PC-9 (cell line): ENCODE results near the gene TMEM80. TPM values are rescaled to one million over a fixed set of nuclear protein-coding genes. Genes with fewer than 3 reads are reported as not detected.

Source experiments
- BruUV-seq: library from RNA; stranded (reverse); fragments of 400-500 nt; replicated peaks from 2 replicates; lab custom pipeline; 2021; lab: Mats Ljungman, UMichigan
- CTCF ChIA-PET: fragments of 300-600 bp; sonication (Branson Sonifier 250); formaldehyde crosslinking; loops from one replicate; lab custom pipeline; 2022; ENCODE audit warnings: antibody characterized with exemption; lab: Charles Lee
- POLR2A ChIA-PET: fragments of 300-600 bp; sonication (Branson Sonifier 250); formaldehyde crosslinking; loops from one replicate; lab custom pipeline; 2022; ENCODE audit warnings: antibody characterized with exemption; ENCODE audit not compliant: unreplicated experiment; lab: Charles Lee
- DNase-seq, 2 experiments: peaks; one replicate each; pipeline versions ENCODE4 v3.0.0 to v3.0.0-alpha.2; 2015 to 2022; ENCODE audit warnings: mixed read lengths in 1 of 2
- H2AFZ ChIP-seq: fragments of 200-600 bp; sonication (generic); 2 replicates; pipeline ENCODE4 v1.8.1; 2017; ENCODE audit warnings: antibody characterized with exemption
- H3F3A ChIP-seq: fragments of 200-600 bp; sonication (generic); 2 replicates; pipeline ENCODE4 v1.8.1; 2017; ENCODE audit warnings: antibody characterized with exemption, mild to moderate bottlenecking, low read depth; ENCODE audit not compliant: insufficient read depth
- H3K27ac ChIP-seq: fragments of 200-600 bp; sonication (generic); 2 replicates; pipeline ENCODE4 v1.6.1; 2016; ENCODE audit warnings: mixed run types
- H3K27me3 ChIP-seq: fragments of 200-600 bp; sonication (generic); 2 replicates; pipeline ENCODE4 v1.6.1; 2016; ENCODE audit warnings: low read depth, mixed run types; ENCODE audit not compliant: insufficient read depth
- H3K36me3 ChIP-seq: fragments of 200-600 bp; sonication (generic); 2 replicates; pipeline ENCODE4 v1.6.1; 2016; ENCODE audit warnings: low read depth, mixed run types
- H3K4me1 ChIP-seq: fragments of 200-600 bp; sonication (generic); replicated peaks from 2 replicates; pipeline ENCODE4 v1.6.1; 2016; ENCODE audit warnings: mixed run types; ENCODE audit not compliant: insufficient read depth
- H3K4me2 ChIP-seq: fragments of 200-600 bp; sonication (generic); 2 replicates; pipeline ENCODE4 v1.6.1; 2017; ENCODE audit warnings: mixed run types
- H3K4me3 ChIP-seq: fragments of 200-600 bp; sonication (generic); 2 replicates; pipeline ENCODE4 v1.6.1; 2016; ENCODE audit warnings: mixed run types
- H3K79me2 ChIP-seq: fragments of 200-600 bp; sonication (generic); 2 replicates; pipeline ENCODE4 v1.6.1; 2017; ENCODE audit warnings: low read depth, mixed run types
- H3K9me2 ChIP-seq: fragments of 200-600 bp; sonication (generic); 2 replicates; pipeline ENCODE4 v1.8.1; 2017; ENCODE audit warnings: mild to moderate bottlenecking; ENCODE audit not compliant: insufficient read depth
- H3K9me3 ChIP-seq: fragments of 200-600 bp; sonication (generic); 2 replicates; pipeline ENCODE4 v1.8.1; 2016; ENCODE audit warnings: low read depth; ENCODE audit not compliant: insufficient read depth
- H4K20me1 ChIP-seq: fragments of 200-600 bp; sonication (generic); 2 replicates; pipeline ENCODE4 v1.8.1; 2017; ENCODE audit not compliant: insufficient read depth
- EZH2 ChIP-seq: fragments of 200-600 bp; sonication (generic); IDR thresholded peaks from 2 replicates; pipeline ENCODE4 v1.8.0; 2017; ENCODE audit warnings: antibody characterized with exemption, low read depth
- intact Hi-C: fragments of 100-400 bp; cut with micrococcal nuclease; formaldehyde crosslinking; loops from one replicate; pipeline ENCODE4 v1.10.0; 2022; ENCODE audit not compliant: unreplicated experiment
- total RNA-seq: library from RNA; stranded (reverse); gene quantifications from 2 replicates; pipeline ENCODE4 v1.2.3, GENCODE V29; 2021
- TF ChIP-seq, protein P1 (sequence below): fragments of 200-600 bp; sonication (generic); conservative IDR thresholded peaks from 2 replicates; pipeline ENCODE4 v1.6.1; 2017; ENCODE audit warnings: mixed run types, antibody characterized with exemption, mild to moderate bottlenecking, moderate library complexity

The TMEM80 gene
- total RNA-seq, 1 experiment from 2014 or later: 36.6 TPM

DNA sequence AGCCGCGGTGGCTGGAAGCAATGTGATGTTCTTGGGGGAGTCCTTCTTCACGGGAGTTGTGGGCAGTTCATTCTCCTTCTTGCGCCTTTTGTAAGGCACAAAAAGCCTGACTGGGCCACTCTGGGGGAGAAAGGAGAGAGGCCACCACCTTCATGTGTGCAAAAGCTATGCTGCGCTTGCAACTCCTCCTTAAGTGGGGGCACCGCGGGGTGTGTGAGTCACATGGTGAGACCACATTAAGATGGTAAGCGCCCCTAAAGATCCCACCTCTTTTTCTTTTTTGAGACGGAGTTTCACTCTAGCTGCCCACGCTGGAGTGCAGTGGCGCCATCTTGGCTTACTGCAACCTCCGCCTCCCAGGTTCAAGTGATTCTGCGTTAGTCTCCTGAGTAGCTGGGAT, 14.6 kb upstream of the TMEM80 start:
- Histone ChIP-seq H2AFZ (no peak overlapping the region), H3K27ac (no peak overlapping the region), H3K9me3 (no peaks in the 10 kb centered on the region), H3K4me2 (no peak overlapping the region), H3K79me2 (no peaks in the 10 kb centered on the region), H3K36me3 (no peaks in the 10 kb centered on the region), H4K20me1 (no peaks in the 10 kb centered on the region), H3K4me3 (no peak overlapping the region), H3K27me3 (no peaks in the 10 kb centered on the region), H3K9me2 (no peaks in the 10 kb centered on the region), H3F3A (no peaks in the 10 kb centered on the region), H3K4me1 (no peaks in the 10 kb centered on the region)
- TF ChIP-seq EZH2: no peak
- TF ChIP-seq, protein P1, sequence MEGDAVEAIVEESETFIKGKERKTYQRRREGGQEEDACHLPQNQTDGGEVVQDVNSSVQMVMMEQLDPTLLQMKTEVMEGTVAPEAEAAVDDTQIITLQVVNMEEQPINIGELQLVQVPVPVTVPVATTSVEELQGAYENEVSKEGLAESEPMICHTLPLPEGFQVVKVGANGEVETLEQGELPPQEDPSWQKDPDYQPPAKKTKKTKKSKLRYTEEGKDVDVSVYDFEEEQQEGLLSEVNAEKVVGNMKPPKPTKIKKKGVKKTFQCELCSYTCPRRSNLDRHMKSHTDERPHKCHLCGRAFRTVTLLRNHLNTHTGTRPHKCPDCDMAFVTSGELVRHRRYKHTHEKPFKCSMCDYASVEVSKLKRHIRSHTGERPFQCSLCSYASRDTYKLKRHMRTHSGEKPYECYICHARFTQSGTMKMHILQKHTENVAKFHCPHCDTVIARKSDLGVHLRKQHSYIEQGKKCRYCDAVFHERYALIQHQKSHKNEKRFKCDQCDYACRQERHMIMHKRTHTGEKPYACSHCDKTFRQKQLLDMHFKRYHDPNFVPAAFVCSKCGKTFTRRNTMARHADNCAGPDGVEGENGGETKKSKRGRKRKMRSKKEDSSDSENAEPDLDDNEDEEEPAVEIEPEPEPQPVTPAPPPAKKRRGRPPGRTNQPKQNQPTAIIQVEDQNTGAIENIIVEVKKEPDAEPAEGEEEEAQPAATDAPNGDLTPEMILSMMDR: no peak
- BruUV-seq: no TSS peak
- CTCF ChIA-PET: no interaction called here
- POLR2A ChIA-PET: no interaction called here
- DNase-seq: no peak
- intact Hi-C loops: no loop called here

DNA sequence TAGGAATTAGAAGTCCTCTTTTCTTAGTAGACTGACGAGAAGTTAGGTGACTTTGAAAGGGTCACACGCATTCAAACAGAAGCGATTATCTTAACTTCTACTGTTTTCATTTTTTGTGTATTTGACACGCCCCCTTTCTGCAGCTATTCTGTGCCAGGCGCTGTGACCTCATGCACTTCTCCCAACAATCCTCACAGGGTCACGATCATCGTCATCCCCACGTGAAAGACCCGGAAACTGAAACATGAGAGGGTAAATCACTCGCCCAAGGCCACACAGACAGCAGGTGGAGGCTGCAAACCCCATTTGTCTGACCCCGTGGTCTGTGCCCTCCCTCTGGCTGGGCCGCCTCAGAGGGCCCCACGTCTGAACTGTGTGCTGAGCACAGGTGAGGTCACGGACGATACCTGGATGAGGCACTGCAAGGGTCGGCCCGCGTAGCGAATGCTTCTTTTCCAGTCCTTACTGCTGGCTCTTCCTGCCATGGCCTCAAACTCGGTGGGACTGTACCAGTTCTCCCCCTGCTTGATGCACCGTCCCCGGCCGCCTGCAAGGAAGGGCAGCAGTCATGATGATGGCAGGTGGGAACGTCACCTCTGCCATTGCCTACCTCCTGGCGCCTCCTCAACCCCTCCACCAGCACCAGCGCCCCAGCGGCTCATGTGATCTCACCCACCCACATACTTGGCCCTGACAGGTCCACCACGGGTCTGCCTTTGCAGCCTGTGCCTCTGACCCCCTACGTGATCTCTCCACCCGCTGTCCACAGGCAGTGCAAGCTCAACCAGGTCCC, 9.0 kb upstream of the TMEM80 start:
- Histone ChIP-seq H2AFZ (no peak overlapping the region), H3K4me3 (no peak overlapping the region), H3K36me3 (no peaks in the 10 kb centered on the region), H3K27ac (no peak overlapping the region), H3K9me2 (no peaks in the 10 kb centered on the region), H3K4me1 (no peaks in the 10 kb centered on the region), H3K27me3 (no peaks in the 10 kb centered on the region), H3F3A (no peaks in the 10 kb centered on the region), H3K4me2 (no peak overlapping the region), H4K20me1 (peaks cover under 1% of the 10 kb centered on the region; the same call in 1 of the 2 replicates), H3K79me2 (peaks cover 8% of the 10 kb centered on the region), H3K9me3 (no peaks in the 10 kb centered on the region)
- TF ChIP-seq, protein P1: no peak
- no peak for TF ChIP-seq EZH2
- intact Hi-C loops: no loop called here
- ChIA-PET CTCF (no interaction called here), POLR2A (no interaction called here)
- BruUV-seq: no TSS peak
- no peak for DNase-seq

DNA sequence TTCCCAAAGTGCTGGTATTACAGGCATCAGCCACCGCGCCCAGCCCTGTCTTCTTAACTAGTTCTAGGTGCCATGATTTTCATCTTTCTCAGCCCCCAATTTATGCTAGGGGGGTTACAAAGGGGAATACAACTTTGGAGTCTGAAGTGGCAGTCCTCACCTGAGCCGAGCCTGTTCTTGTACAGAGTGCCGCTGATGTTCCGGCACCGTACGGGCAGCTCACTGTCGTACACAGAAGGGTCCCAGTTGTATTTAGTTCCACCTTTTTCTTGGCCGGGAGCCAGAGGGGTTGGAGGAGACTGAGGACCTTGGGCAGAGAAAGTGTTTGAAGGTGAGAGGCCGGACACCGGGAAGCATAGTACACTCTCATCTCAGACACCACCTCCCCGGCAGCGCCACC, 7.9 kb upstream of the TMEM80 start:
- Histone ChIP-seq H3K4me1 (0 out of 2 replicates have a peak, but pooled peaks cover under 1% of the 10 kb centered on the region), H3K9me3 (no peaks in the 10 kb centered on the region), H2AFZ (no peak overlapping the region), H3K36me3 (no peaks in the 10 kb centered on the region), H3F3A (no peaks in the 10 kb centered on the region), H3K9me2 (no peaks in the 10 kb centered on the region), H3K27ac (no peak overlapping the region), H3K79me2 (peaks cover 19% of the 10 kb centered on the region), H3K4me2 (no peak overlapping the region), H4K20me1 (peaks cover 11% of the 10 kb centered on the region; the same call in 1 of the 2 replicates), H3K4me3 (no peak overlapping the region), H3K27me3 (no peaks in the 10 kb centered on the region)
- CTCF ChIA-PET: no interaction called here
- POLR2A ChIA-PET: no interaction called here
- BruUV-seq: no TSS peak
- intact Hi-C loops: no loop called here
- no peak for DNase-seq
- TF ChIP-seq, protein P1: no peak
- no peak for TF ChIP-seq EZH2
